Midbrain (tissue), 1 donor: ENCODE results near the gene CDK5.
A peak's percentile ranks its signal among the peaks of the same experiment; 100 is the strongest.

ENCODE experiments used
- DNase-seq: peaks from one replicate; lab custom pipeline; 2025; lab: John Stamatoyannopoulos, UW

Gene CDK5

DNA sequence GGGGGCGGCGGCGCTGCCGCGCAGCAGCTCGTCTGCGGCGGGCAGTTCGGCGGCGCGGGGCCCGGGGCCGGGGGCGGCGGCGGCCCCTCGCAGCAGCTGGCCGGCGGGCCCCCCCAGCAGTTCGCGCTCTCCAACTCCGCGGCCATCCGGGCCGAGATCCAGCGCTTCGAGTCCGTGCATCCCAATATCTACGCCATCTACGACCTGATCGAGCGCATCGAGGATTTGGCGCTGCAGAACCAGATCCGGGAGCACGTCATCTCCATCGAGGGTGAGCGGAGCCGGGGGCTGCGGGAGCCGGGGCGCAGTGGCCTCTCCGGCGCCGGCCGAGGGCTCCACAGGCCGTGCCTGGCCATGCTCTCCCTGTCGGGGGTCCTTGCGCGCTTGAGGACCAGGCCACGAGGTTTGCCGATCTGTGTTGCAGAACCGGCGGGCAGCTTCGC is 29.1 kb upstream of the CDK5 start:
- DNase-seq, result no peak

- DNase-seq, result peak; percentile 89
These were observed 28.3 kb upstream of the CDK5 start, which contains the start of gene AGAP3 for GRCh38 chr7:151085691-151086620. AGAP3 (plus strand) TSS chr7:151086475; CDS start chr7:151086742, 267 bp downstream.

- DNase-seq, result no peak
These were observed 27.6 kb upstream of the CDK5 start for GRCh38 chr7:151085329-151085690.

DNA sequence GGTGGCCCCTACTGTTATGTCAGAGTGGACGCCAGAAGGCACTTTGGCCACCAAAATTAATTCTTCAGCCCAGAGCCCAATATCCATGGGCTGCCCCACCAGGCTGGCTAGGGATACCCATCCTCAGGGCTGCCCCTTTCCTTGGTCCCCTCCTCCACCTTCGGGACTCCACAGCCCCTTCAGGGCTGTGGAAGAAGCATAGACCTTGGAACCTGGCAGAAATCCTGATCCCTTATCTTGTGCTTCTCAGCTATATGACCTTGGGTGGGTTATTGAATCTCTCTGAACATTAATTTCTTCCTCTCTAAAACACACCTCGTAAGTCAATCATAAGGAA is 26.1 kb upstream of the CDK5 start:
- DNase-seq, result no peak

DNA sequence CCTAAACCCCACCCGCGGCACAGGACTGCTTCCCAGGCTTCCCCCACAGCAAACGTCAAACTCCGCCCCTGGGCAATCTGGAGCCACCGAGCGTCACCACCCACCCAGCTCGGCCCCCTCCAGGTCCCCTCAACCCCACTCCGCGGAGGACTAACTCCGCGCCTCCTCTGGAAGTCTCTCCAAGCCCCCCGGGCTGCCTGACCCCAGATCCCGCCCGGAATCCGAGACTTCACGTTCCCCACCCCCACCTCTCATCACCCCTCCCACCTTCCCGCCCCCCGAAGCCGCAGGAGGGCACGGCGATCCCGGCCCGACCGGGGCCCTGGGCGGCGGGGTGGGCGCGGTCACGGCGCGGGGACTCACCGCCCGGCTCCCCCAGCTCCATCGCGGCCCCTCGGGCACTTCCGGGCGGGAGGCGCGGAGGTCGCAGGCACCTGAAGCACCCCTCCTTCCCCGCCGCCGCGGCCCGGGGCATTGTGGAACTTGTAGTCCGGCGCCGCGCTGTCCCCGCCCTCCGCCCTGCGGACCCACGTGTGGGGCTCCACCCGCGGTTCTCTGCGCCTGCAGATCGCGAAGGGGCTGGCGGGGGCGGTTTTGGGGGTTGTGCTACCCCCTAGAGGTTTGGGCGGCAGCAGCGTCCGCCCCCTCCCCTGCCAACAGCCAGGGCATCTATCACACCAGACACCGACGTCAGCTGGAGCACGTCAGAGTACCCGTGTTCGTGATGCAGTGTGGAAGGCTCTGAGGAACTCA is 25.6 kb upstream of the CDK5 start, which contains the start of gene TMUB1:
TSS of gene TMUB1 (minus strand) at position 423 of the 753 bp plus-strand sequence. CDS start 930 bp downstream, outside the sequence.
- DNase-seq, result peak; percentile 55

GRCh38 chr7:151082141-151083070 is 24.7 kb upstream of the CDK5 start:
- no peak for DNase-seq

DNA sequence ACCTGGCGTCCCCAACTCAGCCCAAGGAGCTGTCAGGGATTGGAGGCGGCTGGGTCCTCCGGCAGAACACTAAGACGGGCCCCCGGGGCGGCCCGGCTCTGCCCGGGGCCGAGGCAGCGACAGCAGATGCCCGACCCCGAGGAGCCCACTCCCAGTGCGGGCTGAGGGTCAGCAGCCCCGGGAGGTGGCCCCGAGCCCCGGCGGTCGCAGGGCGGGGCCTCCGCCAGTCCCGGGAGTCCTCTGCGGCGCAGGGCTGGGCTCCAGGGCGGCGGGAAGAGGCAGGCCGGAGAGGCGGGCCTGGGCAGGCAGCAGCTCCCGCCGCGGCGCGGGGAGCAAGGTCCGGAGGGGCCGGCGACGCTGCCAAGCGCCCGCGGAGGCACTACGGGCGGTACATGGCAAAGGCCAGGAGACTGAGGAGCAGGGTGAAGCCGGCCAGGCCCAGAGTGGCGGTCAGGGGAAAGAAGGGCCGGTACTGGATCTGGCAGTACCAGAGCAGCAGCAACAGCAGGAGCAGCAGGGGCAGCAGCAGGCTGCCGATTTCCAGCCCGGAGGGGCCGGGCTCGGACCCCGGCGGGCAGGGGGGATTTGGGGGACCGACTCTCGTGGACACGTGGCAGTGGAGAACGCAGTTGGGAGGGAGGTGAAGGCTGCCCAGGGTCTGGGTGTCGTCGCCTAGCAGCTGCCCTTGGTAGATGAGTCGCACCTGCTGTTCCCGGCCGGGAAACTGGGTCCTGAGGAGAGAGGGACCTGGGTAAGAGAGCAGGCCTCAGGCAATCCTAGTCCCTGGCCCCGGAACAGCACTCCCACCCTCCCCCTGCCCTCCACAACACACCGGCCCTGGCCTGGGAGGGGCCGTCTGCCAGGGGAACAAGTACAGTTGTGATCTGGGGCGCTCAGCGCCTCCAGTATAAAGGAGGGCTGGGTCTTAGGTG is 23.7 kb upstream of the CDK5 start:
- DNase-seq, result no peak

DNA sequence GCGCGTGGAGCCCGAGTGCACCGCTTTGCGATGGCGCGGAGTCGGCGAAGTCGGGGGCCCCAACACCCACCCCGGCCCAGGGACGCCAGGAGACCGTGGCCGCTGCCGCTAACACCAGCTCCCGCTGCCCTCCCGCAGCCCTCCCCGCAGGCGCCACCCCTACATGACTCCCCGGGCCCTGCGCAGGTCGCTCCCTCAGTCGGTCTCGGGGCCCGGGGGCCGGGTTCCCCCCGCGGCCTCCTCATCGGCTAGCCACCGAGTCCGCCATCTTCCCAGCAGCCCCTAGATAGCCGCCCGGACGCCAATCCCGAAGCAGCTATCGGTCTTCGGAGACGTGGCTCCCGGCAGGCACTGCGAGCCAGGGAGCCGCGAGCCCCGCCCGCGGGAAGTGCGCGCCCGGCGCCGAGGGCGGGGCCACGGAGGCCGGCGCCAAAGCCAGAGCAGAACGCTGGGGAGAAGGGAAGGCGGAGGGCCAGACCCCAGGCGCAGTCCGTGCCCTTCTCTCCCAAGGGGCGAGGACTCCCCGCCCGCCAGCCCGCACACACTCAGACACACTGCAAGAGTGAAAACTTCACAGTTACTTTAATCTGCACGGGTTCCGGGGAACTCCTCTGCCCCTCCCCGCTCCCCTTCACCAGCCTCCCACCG is 22.9 kb upstream of the CDK5 start, which contains the start of gene FASTK:
TSS of gene FASTK (minus strand) at position 288 of the 648 bp plus-strand sequence. CDS start at position 245, 43 bp downstream.
- DNase-seq, result peak; percentile 94

DNA sequence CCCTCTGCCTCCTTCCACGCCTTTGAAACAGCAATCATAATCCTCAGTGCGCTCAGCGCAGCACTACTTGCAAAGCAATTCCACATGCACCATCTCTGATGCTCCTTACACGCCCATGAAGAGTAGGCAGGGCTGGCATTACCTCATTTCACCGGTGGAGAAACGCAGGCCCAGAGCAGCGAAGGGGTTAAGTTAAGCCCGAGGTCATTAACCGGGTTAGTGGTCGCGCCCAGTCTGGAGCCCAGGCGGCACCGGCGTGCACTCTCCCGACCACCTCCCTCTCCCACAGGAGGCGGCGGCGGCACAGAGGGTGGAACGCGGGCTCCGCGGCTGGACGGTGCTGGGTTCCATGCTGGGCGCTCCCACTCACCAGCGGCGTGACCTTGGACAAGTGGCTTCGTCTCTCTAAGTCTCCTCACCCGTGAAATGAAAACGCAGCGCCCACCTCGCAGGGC is 22.4 kb upstream of the CDK5 start:
- DNase-seq, result no peak

- DNase-seq, result no peak
These were observed 21.7 kb upstream of the CDK5 start for GRCh38 chr7:151079199-151079910.

DNA sequence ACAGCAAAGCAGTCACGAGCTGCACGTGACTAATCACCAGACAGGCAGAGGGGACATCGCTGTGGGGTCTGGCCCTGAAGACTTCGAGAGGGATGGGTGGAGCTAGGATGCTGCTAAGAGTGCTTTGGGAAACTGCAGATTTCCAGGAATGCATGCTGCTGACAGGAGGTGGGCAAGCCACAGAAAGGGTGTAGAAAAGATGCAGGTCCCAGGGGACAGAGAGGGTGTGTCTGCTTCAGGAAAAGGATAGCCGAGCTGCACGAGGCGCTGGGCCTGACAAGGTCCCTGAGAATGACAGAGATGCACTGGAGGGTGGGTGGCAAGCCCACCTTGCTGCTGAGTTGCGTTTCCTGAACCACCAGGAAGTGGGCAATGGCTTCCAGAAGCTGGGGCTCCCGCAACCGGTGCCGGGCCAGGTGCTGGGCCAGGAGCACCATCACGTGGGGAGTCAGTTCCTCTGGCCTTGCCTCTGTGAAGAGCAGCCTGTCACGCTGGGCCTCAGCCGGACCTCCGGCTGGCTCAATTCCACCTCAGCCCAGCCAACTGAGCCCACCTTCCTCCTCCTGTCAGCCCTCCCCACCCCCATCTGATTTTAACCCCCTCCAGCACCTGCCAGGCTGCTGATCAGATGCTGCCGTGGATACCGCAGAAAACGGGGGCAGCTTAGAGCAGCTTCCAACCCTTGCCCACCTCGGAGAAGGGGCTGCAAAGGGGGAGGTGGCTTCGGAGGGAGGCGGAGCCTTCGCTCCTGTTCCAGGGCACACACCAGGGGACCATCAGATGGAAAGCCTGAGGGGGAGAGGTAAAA is 20.7 kb upstream of the CDK5 start:
- DNase-seq, result no peak

DNA sequence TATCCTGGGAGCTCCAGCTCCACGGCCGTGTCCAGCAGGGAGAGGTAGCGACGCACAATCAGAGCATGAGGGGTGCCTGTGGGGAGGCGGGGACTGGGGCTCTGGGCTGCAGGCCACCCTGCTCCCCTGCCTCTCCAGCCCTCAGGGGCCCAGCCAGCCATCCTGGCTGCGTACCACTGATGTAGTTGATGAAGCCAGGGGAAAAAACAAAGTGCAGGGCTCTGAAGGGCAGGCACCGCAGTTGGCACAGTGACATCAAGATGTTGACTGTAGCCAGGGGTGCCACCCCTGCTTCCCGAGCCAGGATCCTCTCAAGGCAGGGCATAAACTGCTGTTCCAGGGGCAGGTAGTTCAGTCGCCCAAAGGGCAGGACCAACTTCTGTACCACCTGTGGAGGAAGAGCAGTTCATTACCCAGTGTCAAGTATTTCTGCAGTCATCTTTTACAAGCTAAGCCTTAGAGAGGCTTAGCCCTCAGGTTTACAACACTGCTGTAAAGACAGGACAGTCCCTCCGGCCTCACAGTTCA is 20.1 kb upstream of the CDK5 start:
- DNase-seq, result no peak

- DNase-seq, result no peak
These were observed 19.4 kb upstream of the CDK5 start for GRCh38 chr7:151076863-151077704.

DNA sequence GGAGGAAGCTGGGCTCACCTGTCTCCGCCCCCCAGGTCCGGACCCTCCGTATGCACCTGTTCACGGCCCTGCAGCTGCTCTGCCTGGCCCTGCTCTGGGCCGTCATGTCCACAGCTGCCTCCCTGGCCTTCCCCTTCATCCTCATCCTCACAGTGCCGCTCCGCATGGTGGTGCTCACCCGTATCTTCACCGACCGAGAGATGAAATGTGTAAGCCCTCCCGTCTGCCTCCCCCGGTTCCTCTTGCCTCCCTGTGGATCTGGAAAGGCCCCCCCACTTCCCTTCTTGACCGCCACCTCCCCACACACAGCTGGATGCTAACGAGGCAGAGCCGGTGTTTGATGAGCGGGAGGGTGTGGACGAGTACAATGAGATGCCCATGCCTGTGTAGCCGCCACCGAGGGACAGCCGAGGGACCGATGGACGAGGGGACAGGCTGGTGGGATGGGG is 18.3 kb upstream of the CDK5 start:
- DNase-seq, result no peak

- DNase-seq, result no peak
These were observed 17.9 kb upstream of the CDK5 start for GRCh38 chr7:151075662-151075971.

GRCh38 chr7:151074817-151075661 is 17.3 kb upstream of the CDK5 start:
- no peak for DNase-seq
